Central memory CD4-positive, alpha-beta T cell (primary cell): ENCODE results near the gene AEBP1.

Experiments
- DNase-seq: peaks from one replicate; pipeline ENCODE4 v3.0.0; 2022

AEBP1 gene

DNA sequence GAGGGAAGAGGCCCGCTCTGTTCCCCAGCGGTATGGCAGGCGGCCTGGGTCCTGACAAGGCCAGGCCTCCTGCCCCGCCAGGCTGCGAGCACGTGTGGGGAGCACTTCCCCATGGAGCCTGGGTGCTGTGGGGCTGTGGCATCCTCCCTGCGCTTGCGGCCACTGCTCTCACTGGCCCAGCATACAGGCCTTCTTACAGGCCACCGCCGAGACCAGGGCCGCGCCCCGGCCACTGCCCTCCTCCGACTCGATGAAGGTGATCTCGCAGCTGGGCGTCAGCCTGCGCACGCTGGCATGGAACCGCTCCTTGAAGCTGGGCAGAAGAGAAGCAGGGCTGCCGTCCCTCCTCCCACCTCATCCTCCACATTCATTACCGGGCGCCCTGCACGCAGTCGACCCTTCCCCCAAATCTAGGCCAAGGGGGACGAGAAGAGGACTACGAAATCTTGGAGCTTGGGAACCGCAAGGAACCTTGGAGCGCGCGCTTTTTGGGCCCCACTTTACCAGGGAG lies 40.9 kb downstream of the AEBP1 start:
- no peak for DNase-seq

DNA sequence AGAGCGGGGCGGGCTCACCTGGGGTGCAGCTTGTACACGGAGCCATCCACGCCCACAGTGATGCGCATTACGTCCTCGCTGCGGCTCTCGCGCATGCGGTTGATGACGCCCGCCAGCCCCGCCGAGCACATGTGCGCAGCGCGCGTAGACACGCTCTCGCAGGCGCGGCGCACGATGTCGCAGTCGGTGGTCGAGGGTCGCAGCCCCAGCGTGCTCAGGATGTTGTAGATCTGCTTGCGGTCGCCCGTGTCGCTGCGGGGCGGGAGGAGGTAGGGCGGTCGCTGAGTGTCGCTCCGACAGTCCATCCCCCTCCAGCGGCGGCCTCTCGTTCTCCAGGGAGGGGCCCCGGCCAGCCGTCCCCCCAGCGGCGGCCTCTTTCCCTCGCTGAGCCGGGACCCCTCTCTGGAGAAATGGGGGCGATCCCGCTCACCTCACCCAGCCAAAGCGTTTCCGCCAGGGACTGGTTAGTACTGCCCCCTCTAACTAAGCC lies 41.4 kb downstream of the AEBP1 start:
- DNase-seq: peak; percentile 69

DNA sequence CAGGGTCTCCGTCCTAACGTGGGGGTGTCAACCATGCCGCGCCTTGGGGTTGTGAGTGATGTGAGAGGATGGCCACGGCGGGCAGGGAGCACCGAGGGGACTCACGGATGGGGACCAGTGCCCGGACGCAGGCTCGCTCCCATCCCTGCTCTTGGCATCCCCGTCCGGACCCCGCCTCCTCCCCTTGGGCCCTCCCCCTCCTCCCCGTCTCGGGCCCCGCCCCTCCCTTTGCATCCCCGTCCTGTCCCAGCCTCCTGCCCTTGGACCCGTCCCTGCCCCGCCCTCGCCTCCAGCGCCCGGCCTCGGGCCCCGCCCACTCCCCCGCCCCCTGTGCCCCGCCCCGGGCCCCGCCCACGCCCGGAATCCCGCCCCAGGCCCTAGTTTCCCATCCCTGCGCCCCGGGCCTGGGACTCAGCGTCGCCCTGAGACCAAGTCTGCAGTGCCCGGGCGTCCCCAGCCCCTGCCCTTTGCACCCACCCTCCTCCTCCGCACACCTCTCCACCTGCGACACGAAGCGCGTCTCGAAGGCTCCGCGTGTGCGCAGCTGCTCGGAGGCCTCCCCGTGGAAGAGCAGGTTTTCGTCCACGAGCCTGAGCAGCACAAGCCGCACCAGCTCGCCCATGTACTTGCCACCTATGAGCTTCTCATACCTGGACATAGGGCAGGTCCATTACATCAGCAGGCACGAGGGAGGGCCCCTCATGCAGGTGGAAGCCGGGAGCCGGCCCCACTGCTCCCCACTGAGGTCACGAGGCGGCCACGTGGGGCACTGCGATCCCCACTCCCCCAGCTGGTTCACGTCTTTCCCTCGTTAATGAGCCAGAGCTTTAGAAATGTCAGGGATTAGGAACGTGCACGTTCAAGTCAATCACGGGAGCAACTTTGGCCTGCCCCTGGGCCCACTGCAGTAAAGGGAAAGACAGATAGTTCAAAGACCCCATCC lies 42.1 kb downstream of the AEBP1 start:
- DNase-seq: peak; percentile 47

DNA sequence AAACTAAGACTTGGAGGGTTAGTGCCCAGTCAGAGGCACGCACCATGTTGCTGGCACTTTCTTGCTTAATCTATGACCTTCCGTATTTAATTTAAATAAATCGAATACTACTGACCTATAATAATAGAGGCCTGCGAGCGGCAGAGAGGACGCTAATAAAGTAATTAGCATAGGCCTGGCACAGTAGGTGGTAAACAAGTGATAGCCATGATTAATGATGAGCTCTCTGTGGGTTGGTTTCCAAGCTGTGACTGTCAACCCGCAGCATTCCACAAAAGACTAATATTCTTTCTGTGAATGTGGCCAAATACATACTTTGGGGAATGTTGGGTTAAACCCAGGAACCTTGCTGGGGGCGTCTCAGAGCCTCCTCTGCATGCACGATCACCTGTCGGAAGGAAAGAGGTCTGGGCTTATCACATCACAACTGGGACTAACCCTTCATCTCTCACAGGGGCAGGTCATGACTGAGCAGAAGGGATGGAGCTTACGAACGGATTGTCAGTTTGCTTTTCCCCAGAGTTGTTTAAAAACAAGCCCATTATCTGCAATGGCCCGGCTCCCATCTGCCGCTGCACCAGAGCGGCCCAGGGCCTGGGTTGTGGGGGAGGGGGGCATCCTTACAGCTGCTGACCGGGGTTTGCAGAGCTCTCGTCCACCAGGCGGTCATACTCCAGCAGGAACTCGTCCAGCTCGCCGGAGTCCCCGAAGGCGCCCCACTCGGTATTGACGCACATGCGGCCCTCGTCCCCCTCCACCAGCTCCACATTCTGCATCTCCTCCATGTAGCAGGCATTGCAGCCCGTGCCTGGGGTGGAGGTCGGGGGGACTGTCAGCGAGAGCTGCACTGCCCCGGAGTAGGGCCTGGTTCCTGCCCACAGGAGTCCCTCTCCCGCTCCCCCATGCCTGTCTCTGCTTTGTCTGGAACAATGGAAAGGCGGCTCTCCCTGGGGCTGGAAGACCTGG lies 43.2 kb downstream of the AEBP1 start:
- DNase-seq: no peak

DNA sequence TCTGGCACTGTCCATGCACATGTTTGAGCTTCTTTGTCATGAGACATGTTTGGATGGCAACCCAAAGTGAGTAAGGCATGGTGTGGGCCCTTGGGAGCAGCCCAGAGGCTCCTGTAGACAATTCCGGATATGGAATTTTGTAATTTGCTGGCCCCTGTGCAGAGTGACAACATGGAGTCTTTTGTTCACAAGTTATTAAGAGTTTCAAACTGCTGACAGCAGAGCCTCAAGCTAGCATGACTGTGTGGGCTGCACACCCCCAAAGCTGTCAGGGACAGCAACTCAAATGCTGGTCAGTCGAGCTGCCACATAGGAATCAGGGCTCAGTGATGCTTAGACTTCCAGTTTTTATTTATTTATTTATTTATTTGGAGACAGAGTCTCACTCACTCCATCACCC lies 44.0 kb downstream of the AEBP1 start:
- DNase-seq: no peak

DNA sequence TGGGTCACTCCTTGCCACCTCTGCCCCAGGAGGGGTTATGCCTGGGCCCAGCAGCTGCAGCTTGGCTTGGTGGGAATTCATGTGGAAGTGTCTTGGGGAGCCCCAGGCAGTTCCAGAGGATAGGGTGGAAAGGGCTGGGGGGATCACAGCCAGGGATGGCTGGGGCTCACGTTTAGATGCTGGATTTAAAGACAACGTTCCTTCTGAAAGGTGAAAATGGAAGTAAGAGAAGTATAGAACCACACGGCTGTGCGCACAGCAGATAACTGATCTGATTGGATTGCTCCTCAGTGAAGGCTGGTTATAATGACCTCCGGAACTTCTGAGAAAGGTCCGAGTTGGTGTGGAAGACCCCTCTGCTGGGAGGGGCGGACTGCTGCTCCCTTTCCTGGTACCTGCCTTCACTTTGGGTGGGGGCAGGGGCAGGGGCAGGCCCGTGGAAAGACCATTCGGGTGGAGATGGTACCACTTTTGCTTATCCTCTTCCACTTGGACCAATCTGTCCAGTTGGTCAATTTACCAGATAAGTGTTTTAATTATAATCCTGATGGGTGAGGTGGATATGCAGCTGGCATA lies 44.9 kb downstream of the AEBP1 start:
- no peak for DNase-seq

DNA sequence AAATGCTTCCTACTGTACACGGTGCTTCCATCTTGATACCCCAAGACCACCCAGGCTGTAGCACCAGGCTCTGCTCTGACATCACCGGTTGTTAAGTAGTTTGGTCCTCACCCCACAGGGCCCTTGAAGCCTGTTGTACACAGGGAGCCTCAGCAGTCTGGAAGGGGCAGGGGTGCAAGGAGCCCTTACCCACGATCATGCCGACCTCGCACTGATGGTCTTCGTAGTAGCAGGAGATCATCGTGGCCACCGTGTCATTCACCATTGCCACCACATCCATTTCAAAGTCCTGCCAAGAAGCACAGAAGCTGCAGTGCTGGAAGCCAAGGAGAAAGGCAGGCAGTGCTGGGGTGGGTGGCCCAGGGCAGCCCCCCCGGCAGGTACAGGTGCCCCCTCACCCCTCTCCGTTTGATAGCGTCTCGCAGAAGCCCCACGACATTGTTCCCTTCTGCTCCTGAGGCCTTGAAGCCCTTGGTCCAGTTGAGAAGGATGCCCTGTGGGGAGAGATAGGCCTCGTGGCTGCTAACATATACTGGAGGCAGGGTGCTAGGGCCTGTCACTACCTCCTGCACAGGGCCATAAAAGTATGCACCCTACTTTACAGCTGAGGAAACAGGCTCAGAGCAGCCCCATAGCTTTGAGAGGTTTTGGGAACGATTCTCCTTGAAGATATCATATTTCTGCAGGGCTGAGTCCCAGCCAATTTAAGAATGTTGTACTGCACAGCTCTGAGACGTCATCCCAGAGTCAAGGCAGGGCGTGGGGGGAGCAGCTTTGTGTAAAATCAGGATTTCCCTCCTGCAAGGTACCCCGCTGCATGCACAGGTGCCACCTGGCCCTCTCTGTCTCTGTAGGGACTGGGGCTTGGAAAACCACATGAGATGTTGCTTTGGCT lies 45.7 kb downstream of the AEBP1 start:
- no peak for DNase-seq

DNA sequence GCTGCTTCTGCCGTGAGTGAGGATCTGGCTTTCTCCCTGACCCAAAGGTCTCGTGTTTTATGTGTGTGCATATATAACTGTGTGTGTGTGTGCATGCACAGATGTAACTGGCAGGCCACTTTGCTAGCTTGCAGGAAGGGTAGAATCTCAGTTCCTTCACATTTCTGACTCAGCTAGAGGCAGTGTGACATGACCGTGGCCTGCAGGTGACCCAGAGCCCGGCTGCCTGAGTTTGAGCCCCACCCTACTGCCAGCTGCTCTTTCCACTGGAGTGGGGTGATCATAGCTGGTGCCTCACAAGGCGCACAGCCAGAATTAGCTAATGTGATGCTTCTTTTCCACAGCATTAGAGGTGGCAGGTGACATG lies 46.3 kb downstream of the AEBP1 start:
- no peak for DNase-seq

DNA sequence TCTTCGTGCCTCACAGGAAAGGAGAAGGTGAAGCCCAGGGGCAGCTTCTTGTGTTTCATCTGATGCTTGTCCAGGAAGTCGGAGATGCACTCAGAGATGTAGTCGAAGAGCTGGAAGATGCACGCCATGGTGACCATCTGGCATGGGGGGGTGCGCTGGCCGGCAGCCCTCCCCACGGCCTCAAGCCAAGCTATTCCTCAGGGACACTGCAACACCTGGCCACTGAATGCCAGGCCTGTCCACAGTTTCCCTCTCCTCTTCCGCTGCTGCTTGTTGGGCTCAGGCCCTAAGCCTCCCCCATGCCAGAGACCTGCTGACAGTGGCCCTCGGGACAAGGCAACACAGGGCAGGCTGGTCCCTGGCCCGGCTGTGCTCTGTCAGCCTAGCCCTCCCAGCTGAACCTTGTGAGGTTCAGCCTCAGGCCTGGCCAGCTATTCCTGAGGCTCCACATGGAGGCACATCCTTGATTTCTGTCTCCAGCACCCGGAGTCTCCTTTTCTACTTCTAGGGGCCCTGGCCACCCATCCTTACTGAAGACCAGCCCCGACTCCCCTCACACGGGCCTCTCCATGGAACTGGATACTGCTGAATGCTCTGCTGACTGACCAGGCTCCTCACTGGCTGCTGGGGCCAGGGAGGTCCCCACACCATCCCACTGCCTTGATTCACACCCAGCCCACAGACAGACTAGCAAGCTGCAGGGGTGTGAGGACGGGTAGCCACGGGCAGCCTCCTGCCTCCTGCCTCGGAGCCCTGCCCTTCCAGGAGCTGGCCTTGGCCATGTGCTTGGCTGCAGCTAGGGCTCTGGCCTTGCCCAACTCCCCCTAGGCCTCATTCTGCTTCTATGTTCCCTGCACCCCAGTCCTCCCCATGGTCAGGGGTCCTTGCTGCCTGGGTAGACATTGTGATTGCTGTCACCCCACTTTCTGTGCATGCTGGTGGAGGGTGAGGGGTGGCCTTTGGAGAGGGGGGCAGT lies 47.1 kb downstream of the AEBP1 start:
- DNase-seq: no peak

DNA sequence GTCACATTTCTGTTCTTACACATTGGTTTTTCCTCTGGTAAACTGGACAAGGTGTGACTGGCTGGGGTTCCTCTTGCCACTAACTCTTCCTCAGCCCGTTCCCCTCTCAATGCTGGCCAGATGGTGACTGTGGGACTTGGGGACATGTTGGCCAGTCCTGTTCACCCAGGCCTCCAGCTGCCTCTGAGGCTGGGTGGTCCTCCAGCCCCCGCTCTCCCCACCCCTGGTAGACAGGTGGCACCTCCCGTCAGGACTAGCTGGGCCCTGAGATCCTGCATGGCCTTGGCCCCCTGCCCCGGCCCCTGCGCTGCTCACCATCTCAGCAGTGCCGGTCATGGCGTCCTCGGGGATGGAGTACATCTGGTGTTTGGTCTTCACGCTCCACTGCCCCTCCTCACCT lies 47.8 kb downstream of the AEBP1 start:
- no peak for DNase-seq

DNA sequence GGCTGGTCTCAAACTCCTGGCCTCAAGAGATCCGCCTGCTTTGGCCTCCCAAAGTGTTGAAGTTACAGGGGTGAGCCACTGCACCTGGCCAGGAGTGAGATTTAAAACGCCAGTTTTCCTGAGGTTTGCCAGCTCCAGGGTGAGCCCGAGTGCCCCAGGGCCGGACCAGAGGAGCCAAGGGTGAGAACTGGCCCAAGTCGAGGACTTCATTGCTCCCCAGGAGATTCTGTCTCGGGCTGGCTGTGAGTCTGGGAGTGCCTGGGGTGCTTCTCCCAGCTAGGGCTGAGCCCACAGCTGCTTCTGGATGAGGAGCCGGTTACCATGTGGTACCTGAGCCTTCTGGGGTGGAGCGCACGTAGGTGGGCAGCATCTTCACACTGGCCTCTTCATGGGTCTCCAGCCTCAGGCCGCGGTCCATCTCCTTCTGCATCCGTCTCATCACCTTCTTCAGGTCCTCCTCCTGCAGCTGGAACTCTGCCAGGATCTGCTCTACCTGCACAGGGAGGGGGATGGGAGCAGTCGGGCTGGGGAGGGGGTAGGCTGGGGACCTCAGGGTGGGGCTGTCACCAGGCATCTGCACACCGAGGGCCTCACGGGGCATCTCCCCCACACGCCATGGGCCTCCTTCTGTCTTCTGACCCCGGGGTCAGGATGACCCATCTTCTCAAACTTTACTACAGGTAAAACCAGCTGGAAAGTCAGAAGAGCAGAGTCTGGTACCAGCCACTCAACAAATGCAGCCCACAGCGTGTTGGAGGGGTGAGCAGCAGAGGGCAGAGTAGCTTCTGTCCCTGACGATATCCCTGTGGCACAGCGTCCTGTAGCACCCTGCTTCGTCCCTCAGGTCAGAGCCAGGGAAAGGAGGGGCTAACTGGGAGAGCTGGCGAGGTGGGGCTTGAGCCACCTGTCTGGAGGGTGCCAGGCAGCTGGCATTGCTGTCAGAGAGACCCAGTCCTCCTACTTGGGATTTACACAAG lies 49.1 kb downstream of the AEBP1 start:
- no peak for DNase-seq

DNA sequence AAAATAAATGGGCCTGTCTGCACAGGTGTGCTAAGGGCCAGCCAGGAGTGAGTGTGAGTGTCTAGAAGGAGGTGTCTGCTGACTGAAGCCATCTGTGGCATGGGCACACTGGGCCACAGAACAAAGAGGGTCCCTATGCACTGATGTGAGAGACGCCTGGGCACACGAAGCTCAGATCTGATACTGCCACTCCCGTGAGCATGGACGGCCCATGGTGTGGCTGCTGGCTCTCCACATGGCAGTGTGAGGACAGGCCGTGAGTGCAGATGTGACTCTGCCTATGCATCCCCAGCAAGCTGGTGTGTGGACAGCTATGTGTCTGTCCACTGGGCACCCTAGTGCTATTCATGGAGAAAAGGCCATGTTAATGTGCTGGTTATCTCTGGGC lies 49.8 kb downstream of the AEBP1 start:
- no peak for DNase-seq

DNA sequence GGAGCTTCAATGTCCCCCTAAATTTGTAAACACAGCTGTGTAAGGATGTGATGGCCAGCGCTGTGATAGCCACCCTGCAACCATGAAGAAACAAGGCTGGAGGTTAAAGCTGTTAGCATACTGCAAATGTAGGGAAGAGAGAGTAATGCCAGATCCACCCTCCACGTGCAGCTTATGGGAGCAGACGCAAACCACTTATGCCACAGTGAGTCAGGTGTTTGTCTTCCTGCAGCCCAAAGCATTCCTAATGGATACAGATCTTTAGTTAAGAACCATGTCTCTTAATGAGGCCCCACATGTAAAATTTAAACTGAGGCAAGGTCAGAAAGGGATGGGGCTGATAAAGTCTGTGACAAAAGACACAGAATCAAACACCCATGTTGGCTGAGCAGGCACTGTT lies 50.6 kb downstream of the AEBP1 start:
- DNase-seq: no peak

DNA sequence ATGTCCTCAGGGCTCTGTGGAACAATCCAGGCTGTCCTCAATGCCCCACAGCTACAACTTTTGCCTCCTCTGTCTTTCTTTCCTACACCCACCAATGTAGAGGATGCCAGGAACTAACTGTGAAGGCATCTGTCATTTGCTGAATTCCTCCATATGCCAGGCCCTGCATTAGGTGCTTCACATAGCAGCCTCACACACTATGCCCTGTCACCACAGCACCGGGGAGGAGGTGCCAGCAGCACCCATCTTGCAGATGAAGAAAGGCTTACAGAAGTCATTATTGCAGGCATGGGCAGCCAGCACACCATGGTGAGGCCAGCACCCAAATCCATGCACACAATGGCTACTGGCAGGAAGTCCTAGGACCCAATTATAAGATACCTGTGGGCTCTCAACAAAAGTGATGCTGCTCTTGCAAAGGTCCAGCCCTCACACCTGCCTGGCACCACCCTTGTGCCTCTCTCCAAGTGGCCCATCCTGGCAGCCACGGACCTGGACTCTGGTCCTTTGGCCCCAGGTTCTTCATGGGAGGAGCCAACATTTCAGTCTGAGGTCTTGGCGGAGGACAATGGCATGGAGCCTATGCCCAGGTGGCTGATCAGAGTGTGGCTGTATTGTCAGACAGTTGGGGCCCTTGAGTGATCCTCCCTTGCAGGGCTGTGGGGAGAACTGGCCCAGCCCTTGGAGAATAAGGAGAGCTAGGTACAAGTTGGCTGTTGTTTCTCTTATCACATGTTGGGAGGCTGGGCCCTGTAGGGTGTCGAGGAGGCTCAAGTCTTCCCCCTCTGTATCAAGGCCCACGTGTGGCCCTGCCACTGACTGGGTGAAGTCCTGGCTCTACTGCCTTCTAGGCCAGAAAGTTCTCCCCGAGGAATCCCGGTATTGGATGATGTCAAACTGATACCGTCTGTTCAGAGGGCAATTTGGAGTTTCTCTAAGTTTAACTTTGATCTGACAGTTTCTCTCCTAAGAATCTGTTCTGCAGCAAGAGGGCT lies 51.3 kb downstream of the AEBP1 start:
- DNase-seq: no peak

DNA sequence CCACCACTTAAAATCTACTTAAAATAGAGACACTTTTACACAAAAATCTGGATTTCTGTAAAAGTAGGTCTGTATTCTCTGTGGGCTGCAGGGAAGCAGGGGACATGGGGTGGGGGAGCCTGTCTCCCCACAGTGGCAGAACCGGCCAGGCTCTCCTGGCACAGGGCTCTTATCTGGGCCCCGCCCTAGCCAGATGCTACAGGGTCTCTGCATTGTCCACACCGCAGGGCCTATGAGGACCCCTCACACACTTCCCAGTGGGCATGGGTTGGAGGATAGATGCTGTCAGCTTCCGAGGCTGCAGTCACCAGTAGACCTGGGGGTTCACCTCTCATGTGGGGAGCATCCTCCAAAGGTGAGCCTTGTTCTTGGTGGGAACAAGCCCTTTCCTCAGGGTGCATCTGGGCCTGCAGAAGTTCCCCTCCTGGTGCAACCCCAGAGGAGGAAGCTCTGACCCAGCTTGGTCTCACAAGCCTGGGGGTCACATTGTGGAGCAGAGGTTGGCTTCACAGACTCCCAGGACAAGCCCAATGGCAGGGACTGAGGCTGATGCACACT lies 52.4 kb downstream of the AEBP1 start:
- no peak for DNase-seq

DNA sequence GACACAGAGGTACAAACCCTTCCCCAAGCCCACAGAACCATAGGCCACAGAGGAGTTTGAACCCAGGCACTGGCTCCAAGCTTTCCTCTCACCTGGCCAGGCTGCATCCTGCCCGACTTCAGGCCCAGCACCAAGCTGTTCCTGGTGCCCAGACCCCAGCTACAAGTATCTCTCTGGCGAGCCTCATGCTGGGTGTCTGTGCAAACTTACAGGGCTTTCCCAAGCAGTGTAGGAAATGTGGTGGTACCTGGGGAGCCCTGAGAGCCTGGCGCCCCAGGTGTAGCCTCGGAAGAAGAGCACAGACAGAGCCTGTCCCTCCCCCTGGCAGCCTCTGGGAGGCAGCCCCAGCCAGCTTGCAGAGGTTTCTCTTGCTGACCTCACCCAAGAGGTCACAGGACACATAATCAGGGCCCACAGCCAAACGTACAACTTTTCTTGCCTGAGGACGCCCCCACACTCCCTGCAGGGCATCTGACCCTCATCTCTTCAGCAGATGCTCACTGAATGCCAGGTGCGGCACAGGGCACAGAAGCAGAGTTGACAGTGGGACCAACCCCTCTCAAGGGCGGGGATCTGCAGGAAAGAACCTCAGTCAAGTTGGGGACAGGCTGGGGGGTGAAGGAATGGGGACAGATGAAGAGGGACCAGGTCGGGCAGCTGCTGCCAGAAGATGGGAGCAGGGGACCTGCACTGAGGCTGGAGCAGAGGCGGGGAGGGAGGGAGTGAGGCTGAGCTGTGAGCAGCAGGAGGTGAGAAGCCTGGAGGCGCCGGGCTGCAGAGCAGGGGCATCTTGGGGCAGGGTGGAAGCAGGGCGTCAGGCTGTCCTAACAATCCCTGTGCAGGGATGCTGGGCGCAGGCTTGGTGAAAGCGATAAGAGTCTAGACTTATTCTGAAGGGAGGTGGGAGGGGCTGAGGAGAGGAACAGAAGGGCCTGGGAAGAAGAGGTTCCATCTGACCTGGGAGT lies 53.3 kb downstream of the AEBP1 start:
- DNase-seq: no peak
